K562 (cell line): ENCODE measurements around the gene ZFYVE28. TPM values are rescaled to one million over a fixed set of nuclear protein-coding genes. Genes with fewer than 3 reads are reported as not detected.

Source experiments
- KDM4B ChIP-seq, 2 experiments: fragments of 450-650 bp in 1 of 2; sonication (generic) in 1 of 2; IDR thresholded peaks; 2 replicates each; pipeline ENCODE4 v1.6.1; 2016 to 2017; ENCODE audit warnings: borderline replicate concordance in 2 of 2, antibody characterized with exemption in 1 of 2, low read depth in 1 of 2, mild to moderate bottlenecking in 1 of 2
- NFIC ChIP-seq: fragments of 450-650 bp; IDR thresholded peaks from 2 replicates; pipeline ENCODE4 v1.6.1; 2017; ENCODE audit warnings: mild to moderate bottlenecking, inconsistent platforms
- POLR3G ChIP-seq: IDR thresholded peaks from 2 replicates; pipeline ENCODE4 v1.6.1; 2011; ENCODE audit not compliant: insufficient read length, insufficient replicate concordance; ENCODE audit errors: extremely low read depth
- SIX5 ChIP-seq, 2 experiments: IDR thresholded peaks; 2 replicates each; pipeline ENCODE4 v1.6.1; 2011; ENCODE audit warnings: low read length in 2 of 2, borderline replicate concordance in 1 of 2, low read depth in 1 of 2, mild to moderate bottlenecking in 1 of 2, moderate library complexity in 1 of 2; ENCODE audit not compliant: insufficient read depth in 1 of 2
- SOX6 ChIP-seq: fragments of 450-650 bp; IDR thresholded peaks from 2 replicates; pipeline ENCODE4 v1.6.1; 2014; ENCODE audit warnings: mild to moderate bottlenecking
- SRSF3 ChIP-seq: fragments of 200-400 bp; formaldehyde crosslinking; IDR thresholded peaks from 2 replicates; pipeline ENCODE4 v1.6.1; 2016; ENCODE audit warnings: mild to moderate bottlenecking, low read length, moderate library complexity; ENCODE audit not compliant: insufficient read depth
- YBX1 ChIP-seq: fragments of 450-650 bp; IDR thresholded peaks from 2 replicates; pipeline ENCODE4 v1.7.1; 2016; ENCODE audit warnings: mild to moderate bottlenecking
- ZBTB8A ChIP-seq: fragments of 450-650 bp; IDR thresholded peaks from 2 replicates; pipeline ENCODE4 v1.6.1; 2018; ENCODE audit warnings: mild to moderate bottlenecking, moderate library complexity; ENCODE audit not compliant: partially characterized antibody
- ZZZ3 ChIP-seq: fragments of 450-650 bp; IDR thresholded peaks from 2 replicates; pipeline ENCODE4 v1.6.1; 2016; ENCODE audit warnings: antibody characterized with exemption, mild to moderate bottlenecking, moderate library complexity
- polyA plus RNA-seq, 8 experiments: library from polyadenylated mRNA; depleted of rRNA in 4 of 8; stranded (reverse) in 5 of 8; unstranded in 3 of 8; fragments of >200 nt; fragmentation: Nextera tagmentation in 2 of 8; fragmentation: Illumina TruSeq in 1 of 8; extraction: Ambion mirVana in 2 of 8; extraction: Trizol in 1 of 8; gene quantifications; 2 replicates each; pipeline versions ENCODE4 v1.2.1 to v1.2.3, GENCODE V29; 2011 to 2014; ENCODE audit warnings: inconsistent platforms in 1 of 8, missing spikeins in 1 of 8
- total RNA-seq, 7 experiments: library from RNA; depleted of rRNA in 6 of 7; stranded (reverse); fragments of >200 nt in 6 of 7; fragmentation: Illumina TruSeq in 2 of 7; extraction: Trizol in 2 of 7; gene quantifications; 2 replicates each; pipeline versions ENCODE4 v1.2.1 to v1.2.3, GENCODE V29; 2011 to 2021; ENCODE audit warnings: low replicate concordance in 1 of 7
- TF ChIP-seq, protein P1 (sequence below): fragments of 450-650 bp; IDR thresholded peaks from 2 replicates; pipeline ENCODE4 v1.6.1; 2016; ENCODE audit warnings: mild to moderate bottlenecking, moderate library complexity
- TF ChIP-seq, protein P2 (sequence below): fragments of 450-650 bp; IDR thresholded peaks from 2 replicates; pipeline ENCODE4 v1.7.0; 2016; ENCODE audit warnings: borderline replicate concordance
- TF ChIP-seq, protein P3 (sequence below): fragments of 450-650 bp; formaldehyde crosslinking; IDR thresholded peaks from 2 replicates; pipeline ENCODE4 v1.4.0; 2020; ENCODE audit warnings: mild to moderate bottlenecking

ZFYVE28 gene
- total and polyA plus RNA-seq, 9 of the 15 experiments (the other 6 are each of a cell fraction or from before 2014, with no cell fraction given): 1.3 to 24.8 (median 8.9) TPM

DNA sequence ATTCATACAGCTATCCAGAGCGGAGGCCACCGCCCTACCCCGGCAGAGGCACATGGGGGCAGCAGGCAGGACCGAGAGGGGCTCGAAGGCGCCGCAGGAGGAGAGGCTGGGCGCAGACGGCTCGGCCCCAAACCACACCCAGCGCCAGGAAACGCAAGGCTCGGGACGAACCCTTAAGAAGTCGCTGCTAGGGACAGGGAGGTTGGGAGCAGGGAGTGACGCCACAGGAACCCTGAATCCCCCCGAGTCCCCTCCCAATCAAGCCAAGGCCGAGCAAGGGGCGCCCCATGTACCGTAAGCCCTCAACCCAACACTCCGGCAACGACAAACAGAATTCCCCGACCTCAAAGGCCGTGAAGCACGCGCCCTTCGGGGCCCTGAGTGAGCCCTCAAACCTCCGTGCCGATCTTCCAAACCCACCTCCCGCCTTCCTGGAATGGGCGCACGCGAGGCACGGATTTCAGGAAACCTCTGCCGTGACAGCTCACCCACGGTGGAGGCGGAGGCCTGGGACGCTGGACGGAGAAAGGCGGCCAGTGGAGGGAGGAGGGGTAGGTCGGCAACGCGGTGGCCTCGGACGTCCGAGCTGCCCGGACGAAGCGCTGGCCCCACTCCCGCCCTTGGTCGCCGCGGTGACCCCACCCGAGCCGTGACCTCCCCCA, 1.8 kb downstream of the ZFYVE28 start (continued):
- TF ChIP-seq, protein P1, sequence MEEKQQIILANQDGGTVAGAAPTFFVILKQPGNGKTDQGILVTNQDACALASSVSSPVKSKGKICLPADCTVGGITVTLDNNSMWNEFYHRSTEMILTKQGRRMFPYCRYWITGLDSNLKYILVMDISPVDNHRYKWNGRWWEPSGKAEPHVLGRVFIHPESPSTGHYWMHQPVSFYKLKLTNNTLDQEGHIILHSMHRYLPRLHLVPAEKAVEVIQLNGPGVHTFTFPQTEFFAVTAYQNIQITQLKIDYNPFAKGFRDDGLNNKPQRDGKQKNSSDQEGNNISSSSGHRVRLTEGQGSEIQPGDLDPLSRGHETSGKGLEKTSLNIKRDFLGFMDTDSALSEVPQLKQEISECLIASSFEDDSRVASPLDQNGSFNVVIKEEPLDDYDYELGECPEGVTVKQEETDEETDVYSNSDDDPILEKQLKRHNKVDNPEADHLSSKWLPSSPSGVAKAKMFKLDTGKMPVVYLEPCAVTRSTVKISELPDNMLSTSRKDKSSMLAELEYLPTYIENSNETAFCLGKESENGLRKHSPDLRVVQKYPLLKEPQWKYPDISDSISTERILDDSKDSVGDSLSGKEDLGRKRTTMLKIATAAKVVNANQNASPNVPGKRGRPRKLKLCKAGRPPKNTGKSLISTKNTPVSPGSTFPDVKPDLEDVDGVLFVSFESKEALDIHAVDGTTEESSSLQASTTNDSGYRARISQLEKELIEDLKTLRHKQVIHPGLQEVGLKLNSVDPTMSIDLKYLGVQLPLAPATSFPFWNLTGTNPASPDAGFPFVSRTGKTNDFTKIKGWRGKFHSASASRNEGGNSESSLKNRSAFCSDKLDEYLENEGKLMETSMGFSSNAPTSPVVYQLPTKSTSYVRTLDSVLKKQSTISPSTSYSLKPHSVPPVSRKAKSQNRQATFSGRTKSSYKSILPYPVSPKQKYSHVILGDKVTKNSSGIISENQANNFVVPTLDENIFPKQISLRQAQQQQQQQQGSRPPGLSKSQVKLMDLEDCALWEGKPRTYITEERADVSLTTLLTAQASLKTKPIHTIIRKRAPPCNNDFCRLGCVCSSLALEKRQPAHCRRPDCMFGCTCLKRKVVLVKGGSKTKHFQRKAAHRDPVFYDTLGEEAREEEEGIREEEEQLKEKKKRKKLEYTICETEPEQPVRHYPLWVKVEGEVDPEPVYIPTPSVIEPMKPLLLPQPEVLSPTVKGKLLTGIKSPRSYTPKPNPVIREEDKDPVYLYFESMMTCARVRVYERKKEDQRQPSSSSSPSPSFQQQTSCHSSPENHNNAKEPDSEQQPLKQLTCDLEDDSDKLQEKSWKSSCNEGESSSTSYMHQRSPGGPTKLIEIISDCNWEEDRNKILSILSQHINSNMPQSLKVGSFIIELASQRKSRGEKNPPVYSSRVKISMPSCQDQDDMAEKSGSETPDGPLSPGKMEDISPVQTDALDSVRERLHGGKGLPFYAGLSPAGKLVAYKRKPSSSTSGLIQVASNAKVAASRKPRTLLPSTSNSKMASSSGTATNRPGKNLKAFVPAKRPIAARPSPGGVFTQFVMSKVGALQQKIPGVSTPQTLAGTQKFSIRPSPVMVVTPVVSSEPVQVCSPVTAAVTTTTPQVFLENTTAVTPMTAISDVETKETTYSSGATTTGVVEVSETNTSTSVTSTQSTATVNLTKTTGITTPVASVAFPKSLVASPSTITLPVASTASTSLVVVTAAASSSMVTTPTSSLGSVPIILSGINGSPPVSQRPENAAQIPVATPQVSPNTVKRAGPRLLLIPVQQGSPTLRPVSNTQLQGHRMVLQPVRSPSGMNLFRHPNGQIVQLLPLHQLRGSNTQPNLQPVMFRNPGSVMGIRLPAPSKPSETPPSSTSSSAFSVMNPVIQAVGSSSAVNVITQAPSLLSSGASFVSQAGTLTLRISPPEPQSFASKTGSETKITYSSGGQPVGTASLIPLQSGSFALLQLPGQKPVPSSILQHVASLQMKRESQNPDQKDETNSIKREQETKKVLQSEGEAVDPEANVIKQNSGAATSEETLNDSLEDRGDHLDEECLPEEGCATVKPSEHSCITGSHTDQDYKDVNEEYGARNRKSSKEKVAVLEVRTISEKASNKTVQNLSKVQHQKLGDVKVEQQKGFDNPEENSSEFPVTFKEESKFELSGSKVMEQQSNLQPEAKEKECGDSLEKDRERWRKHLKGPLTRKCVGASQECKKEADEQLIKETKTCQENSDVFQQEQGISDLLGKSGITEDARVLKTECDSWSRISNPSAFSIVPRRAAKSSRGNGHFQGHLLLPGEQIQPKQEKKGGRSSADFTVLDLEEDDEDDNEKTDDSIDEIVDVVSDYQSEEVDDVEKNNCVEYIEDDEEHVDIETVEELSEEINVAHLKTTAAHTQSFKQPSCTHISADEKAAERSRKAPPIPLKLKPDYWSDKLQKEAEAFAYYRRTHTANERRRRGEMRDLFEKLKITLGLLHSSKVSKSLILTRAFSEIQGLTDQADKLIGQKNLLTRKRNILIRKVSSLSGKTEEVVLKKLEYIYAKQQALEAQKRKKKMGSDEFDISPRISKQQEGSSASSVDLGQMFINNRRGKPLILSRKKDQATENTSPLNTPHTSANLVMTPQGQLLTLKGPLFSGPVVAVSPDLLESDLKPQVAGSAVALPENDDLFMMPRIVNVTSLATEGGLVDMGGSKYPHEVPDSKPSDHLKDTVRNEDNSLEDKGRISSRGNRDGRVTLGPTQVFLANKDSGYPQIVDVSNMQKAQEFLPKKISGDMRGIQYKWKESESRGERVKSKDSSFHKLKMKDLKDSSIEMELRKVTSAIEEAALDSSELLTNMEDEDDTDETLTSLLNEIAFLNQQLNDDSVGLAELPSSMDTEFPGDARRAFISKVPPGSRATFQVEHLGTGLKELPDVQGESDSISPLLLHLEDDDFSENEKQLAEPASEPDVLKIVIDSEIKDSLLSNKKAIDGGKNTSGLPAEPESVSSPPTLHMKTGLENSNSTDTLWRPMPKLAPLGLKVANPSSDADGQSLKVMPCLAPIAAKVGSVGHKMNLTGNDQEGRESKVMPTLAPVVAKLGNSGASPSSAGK: peak; percentile 96
- TF ChIP-seq SRSF3: no peak
- TF ChIP-seq YBX1: no peak
- peak; percentile 54 for TF ChIP-seq NFIC
- TF ChIP-seq ZBTB8A: no peak
- TF ChIP-seq, protein P2, sequence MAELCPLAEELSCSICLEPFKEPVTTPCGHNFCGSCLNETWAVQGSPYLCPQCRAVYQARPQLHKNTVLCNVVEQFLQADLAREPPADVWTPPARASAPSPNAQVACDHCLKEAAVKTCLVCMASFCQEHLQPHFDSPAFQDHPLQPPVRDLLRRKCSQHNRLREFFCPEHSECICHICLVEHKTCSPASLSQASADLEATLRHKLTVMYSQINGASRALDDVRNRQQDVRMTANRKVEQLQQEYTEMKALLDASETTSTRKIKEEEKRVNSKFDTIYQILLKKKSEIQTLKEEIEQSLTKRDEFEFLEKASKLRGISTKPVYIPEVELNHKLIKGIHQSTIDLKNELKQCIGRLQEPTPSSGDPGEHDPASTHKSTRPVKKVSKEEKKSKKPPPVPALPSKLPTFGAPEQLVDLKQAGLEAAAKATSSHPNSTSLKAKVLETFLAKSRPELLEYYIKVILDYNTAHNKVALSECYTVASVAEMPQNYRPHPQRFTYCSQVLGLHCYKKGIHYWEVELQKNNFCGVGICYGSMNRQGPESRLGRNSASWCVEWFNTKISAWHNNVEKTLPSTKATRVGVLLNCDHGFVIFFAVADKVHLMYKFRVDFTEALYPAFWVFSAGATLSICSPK: no peak
- TF ChIP-seq ZZZ3: no peak
- TF ChIP-seq SIX5 (IDR thresholded peaks at IDR 0.05; ENCODE audit: borderline replicate concordance in 1 of 2, insufficient read depth in 1 of 2, low read depth in 1 of 2, low read length in 2 of 2): no peak
- TF ChIP-seq, protein P3, sequence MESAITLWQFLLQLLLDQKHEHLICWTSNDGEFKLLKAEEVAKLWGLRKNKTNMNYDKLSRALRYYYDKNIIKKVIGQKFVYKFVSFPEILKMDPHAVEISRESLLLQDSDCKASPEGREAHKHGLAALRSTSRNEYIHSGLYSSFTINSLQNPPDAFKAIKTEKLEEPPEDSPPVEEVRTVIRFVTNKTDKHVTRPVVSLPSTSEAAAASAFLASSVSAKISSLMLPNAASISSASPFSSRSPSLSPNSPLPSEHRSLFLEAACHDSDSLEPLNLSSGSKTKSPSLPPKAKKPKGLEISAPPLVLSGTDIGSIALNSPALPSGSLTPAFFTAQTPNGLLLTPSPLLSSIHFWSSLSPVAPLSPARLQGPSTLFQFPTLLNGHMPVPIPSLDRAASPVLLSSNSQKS (CRISPR knock-in tag): no peak
- no peak for TF ChIP-seq KDM4B (IDR thresholded peaks at IDR 0.05; ENCODE audit: borderline replicate concordance in 2 of 2, low read depth in 1 of 2)
- TF ChIP-seq POLR3G: no peak
- TF ChIP-seq SOX6: peak; percentile 13; the same call in 1 of the 2 replicates
